PC-3 (cell line): ENCODE measurements around the gene HECW1.

Experiments used
- EZH2 ChIP-seq: fragments of 300-600 bp; sonication (generic); IDR thresholded peaks from one replicate; pipeline ENCODE4 v1.6.1; 2017; ENCODE audit warnings: antibody characterized with exemption, mild to moderate bottlenecking, low read length; ENCODE audit not compliant: unreplicated experiment
- EZH2phosphoT487 ChIP-seq: fragments of 300-600 bp; sonication (generic); IDR thresholded peaks from 2 replicates; pipeline ENCODE4 v1.6.1; 2018; ENCODE audit warnings: mild to moderate bottlenecking, antibody characterized with exemption, low read length, borderline replicate concordance
- TF ChIP-seq, protein P1 (sequence below): fragments of 300-600 bp; sonication (generic); conservative IDR thresholded peaks from 2 replicates; pipeline ENCODE4 v1.5.1; 2017; ENCODE audit warnings: antibody characterized with exemption, low read depth, mild to moderate bottlenecking, low read length

DNA sequence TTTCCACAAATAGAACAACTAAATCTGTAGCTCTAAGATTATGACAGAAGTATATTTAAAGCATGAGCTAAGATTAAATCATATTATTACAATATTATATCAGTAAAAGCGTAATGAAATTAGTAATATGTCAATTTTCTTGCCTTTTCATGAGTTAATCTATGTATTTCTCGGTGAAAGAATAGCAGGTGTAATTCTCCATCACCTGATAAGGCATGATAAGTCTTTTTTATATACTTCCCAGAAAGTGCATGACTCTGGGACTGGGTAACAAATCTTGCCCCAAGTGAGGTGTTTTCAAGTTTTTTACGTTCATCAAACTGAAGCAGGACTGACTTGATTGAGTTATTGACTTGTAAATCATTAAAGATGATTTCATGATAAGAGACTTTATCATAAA is 100.5 kb downstream of the HECW1 start:
- TF ChIP-seq, protein P1, sequence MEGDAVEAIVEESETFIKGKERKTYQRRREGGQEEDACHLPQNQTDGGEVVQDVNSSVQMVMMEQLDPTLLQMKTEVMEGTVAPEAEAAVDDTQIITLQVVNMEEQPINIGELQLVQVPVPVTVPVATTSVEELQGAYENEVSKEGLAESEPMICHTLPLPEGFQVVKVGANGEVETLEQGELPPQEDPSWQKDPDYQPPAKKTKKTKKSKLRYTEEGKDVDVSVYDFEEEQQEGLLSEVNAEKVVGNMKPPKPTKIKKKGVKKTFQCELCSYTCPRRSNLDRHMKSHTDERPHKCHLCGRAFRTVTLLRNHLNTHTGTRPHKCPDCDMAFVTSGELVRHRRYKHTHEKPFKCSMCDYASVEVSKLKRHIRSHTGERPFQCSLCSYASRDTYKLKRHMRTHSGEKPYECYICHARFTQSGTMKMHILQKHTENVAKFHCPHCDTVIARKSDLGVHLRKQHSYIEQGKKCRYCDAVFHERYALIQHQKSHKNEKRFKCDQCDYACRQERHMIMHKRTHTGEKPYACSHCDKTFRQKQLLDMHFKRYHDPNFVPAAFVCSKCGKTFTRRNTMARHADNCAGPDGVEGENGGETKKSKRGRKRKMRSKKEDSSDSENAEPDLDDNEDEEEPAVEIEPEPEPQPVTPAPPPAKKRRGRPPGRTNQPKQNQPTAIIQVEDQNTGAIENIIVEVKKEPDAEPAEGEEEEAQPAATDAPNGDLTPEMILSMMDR: no peak
- TF ChIP-seq EZH2 (no peak), EZH2phosphoT487 (no peak)
